Measurements from ENCODE around the gene OPTN. TPM values are rescaled to one million over a fixed set of nuclear protein-coding genes. Genes with fewer than 3 reads are reported as not detected.

The OPTN gene
- total and polyA plus RNA-seq, 2 of the 8 experiments (the other 6 are each of a cell fraction or from before 2014, with no cell fraction given) = 4.8 to 20.1 TPM

DNA sequence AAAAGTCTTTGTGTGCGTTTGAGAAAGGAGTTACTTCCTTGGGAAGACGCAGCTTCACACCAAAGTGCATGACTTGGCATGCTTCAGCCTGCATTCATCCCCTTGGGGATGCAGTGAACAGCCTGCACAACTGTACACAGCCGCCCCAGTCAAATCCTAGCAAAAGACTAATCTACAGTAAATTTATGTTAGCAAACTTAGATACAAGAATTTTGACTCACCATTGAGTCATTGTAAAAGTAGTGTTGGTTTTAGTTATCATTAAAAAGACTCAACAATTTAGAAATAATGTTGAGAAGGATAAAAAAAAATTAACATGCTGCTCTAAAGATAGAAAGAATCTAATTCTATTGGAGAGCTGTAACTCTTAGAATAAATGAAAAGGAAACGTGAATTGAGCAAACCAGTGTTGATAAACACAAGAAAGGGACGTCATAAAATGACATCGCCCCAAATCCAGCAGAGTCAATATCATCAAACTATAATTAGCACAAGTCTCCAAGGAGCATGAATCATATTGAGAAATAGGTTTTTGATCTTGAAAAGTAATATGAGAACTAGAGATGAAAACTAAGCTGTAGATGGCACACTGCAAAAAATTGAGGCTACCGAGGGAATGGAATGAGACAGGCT is 11.9 kb upstream of the OPTN start:
- no peak for FAIRE-seq

More for the DNA sequence above, 11.9 kb upstream of the OPTN start:
- CTCF ChIA-PET (ENCODE audit: partially characterized antibody) = interaction anchor here (0.8 to 2.2 kb wide), 5 partner anchors 9 to 41 kb away, joined by 3 to 11 read pairs (median 4); partner anchors contain the start of gene OPTN
- Histone ChIP-seq H2BK5ac (ENCODE audit: low read depth, low read length) (peak overlapping the region; percentile 54; the same call in 1 of the 2 replicates), H4K5ac (ENCODE audit: insufficient read length, low read depth, low read length) (no peak overlapping the region), H3K4me1 (replicated peaks in 1 of 4; ENCODE audit: control insufficient read depth in 3 of 4, insufficient read depth in 4 of 4, low read length in 3 of 4) (no peaks in the 10 kb centered on the region), H3K4me2 (ENCODE audit: insufficient read depth in 1 of 2, low read depth in 2 of 2, low read length in 2 of 2) (no peak overlapping the region), H2BK20ac (ENCODE audit: low read length) (0 out of 2 replicates have a peak overlapping the region, but pooled peaks have one; percentile 10), H3K9me3 (ENCODE audit: insufficient read depth in 2 of 2, low read depth in 1 of 2, low read length in 1 of 2) (peaks cover 3 to 8% of the 10 kb centered on the region in 2 experiments; a peak in 1 of 4 replicates), H4K91ac (replicated peaks; ENCODE audit: insufficient read length, low read length) (no peak overlapping the region), H3K4me3 (ENCODE audit: extremely low read depth in 1 of 4, insufficient read depth in 2 of 4, low read depth in 3 of 4, low read length in 4 of 4) (no peak overlapping the region), H3K14ac (ENCODE audit: insufficient read length) (no peak overlapping the region), H3K36me3 (ENCODE audit: control insufficient read depth in 2 of 4, insufficient read depth in 4 of 4, low read length in 3 of 4) (no peaks in the 10 kb centered on the region; a peak in 1 of 8 replicates), H4K8ac (ENCODE audit: extremely low read depth, insufficient read depth, low read length) (no peak overlapping the region), H2AK5ac (ENCODE audit: low read depth, low read length) (no peak overlapping the region), H2BK15ac (ENCODE audit: low read length) (no peak overlapping the region), H3K79me1 (ENCODE audit: low read depth, low read length) (no peaks in the 10 kb centered on the region), H3K9ac (replicated peaks in 1 of 4; ENCODE audit: extremely low read depth in 1 of 4, low read depth in 3 of 4, low read length in 3 of 4) (no peak overlapping the region), H3K23me2 (ENCODE audit: low read depth, low read length) (no peaks in the 10 kb centered on the region), H3K18ac (ENCODE audit: extremely low read depth, low read length) (no peak overlapping the region), H3K56ac (replicated peaks; ENCODE audit: insufficient read length, low read depth, low read length) (no peak overlapping the region), H3K23ac (ENCODE audit: insufficient read length) (no peak overlapping the region), H3K27me3 (replicated peaks in 1 of 4; ENCODE audit: control insufficient read depth in 3 of 4, extremely low read depth in 1 of 4, insufficient read depth in 3 of 4, low read length in 3 of 4) (no peaks in the 10 kb centered on the region), H4K20me1 (replicated peaks in 1 of 2; ENCODE audit: control insufficient read depth in 1 of 2, insufficient read depth in 2 of 2, low read length in 2 of 2) (no peaks in the 10 kb centered on the region), H3K27ac (ENCODE audit: low read depth, low read length) (no peak overlapping the region), H2BK120ac (replicated peaks; ENCODE audit: low read depth, low read length) (no peak overlapping the region), H3K4ac (replicated peaks; ENCODE audit: insufficient read length, low read depth, low read length) (no peak overlapping the region), H2BK12ac (ENCODE audit: low read depth, low read length) (no peak overlapping the region), H3K79me2 (ENCODE audit: control insufficient read depth in 1 of 2, insufficient read depth in 2 of 2, low read length in 2 of 2) (no peaks in the 10 kb centered on the region), H2AFZ (ENCODE audit: low read length) (no peak overlapping the region)
- POLR2A ChIA-PET (ENCODE audit: partially characterized antibody) = no interaction called here
- no peak for DNase-seq (ENCODE audit: low read depth in 1 of 2, low spot score in 2 of 2)
- TF ChIP-seq GABPA (IDR thresholded peaks at IDR 0.05; ENCODE audit: borderline replicate concordance, insufficient read depth, low read length) (no peak), SIRT6 (IDR thresholded peaks at IDR 0.05; ENCODE audit: low read length) (no peak), BCL11A (IDR thresholded peaks at IDR 0.05; ENCODE audit: low read depth in 2 of 2, low read length in 2 of 2) (no peak), HDAC2 (IDR thresholded peaks at IDR 0.05; ENCODE audit: borderline replicate concordance in 1 of 2, low read depth in 2 of 2, low read length in 2 of 2) (no peak), CHD1 (IDR thresholded peaks at IDR 0.05; ENCODE audit: low read depth, low read length) (no peak), SUZ12 (IDR thresholded peaks at IDR 0.05; ENCODE audit: low read length) (no peak), BACH1 (IDR thresholded peaks at IDR 0.05; ENCODE audit: low read length) (no peak), SAP30 (IDR thresholded peaks at IDR 0.05; ENCODE audit: insufficient read depth, insufficient replicate concordance, low read length) (no peak), RBBP5 (IDR thresholded peaks at IDR 0.05; ENCODE audit: borderline replicate concordance, low read depth, low read length) (no peak), ZNF274 (IDR thresholded peaks at IDR 0.05; ENCODE audit: borderline replicate concordance, extremely low read depth, low read length) (no peak), TCF12 (IDR thresholded peaks at IDR 0.05; ENCODE audit: low read depth, low read length) (no peak)
- TF ChIP-seq, protein P1, sequence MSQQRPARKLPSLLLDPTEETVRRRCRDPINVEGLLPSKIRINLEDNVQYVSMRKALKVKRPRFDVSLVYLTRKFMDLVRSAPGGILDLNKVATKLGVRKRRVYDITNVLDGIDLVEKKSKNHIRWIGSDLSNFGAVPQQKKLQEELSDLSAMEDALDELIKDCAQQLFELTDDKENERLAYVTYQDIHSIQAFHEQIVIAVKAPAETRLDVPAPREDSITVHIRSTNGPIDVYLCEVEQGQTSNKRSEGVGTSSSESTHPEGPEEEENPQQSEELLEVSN (IDR thresholded peaks at IDR 0.05) = no peak
- 91% methylated on average over 7 of the region's 7 CpGs; no CpG with 5 or more reads in 1 of the 2 experiments for WGBS, 2 experiments (ENCODE audit: extremely low coverage in 1 of 2, insufficient coverage in 1 of 2, insufficient read length in 1 of 2, insufficient replicate concordance in 2 of 2, low coverage in 1 of 2, low lambda C conversion rate in 2 of 2, missing lambda C conversion rate in 1 of 2)

All from H1 (cell line).